Raji (cell line): ENCODE data around the gene CATSPER1.

Source experiments
- POLR2A ChIP-seq: IDR thresholded peaks from 2 replicates; pipeline ENCODE4 v1.6.1; 2011; ENCODE audit warnings: low read depth, low read length, control low read depth; ENCODE audit not compliant: insufficient read depth

Gene CATSPER1

GRCh38 chr11:66042996-66043906 is 17.0 kb upstream of the CATSPER1 start:
- TF ChIP-seq POLR2A = no peak

- no peak for TF ChIP-seq POLR2A
Measured at GRCh38 chr11:66042227-66042995, 16.1 kb upstream of the CATSPER1 start.

GRCh38 chr11:66039765-66040164 is 13.5 kb upstream of the CATSPER1 start:
- TF ChIP-seq POLR2A = no peak

- no peak for TF ChIP-seq POLR2A
Measured at GRCh38 chr11:66037327-66037726, 11.0 kb upstream of the CATSPER1 start.

- TF ChIP-seq POLR2A = no peak
Measured at GRCh38 chr11:66036334-66036710, 10.0 kb upstream of the CATSPER1 start.

GRCh38 chr11:66035653-66036333 is 9.5 kb upstream of the CATSPER1 start:
- TF ChIP-seq POLR2A = no peak

GRCh38 chr11:66032957-66033735 is 6.9 kb upstream of the CATSPER1 start:
- no peak for TF ChIP-seq POLR2A

- no peak for TF ChIP-seq POLR2A
Measured at GRCh38 chr11:66022401-66023185, 3.7 kb downstream of the CATSPER1 start.

GRCh38 chr11:66020618-66021357 is 5.5 kb downstream of the CATSPER1 start:
- no peak for TF ChIP-seq POLR2A

- no peak for TF ChIP-seq POLR2A
Measured at GRCh38 chr11:66020212-66020611, 6.1 kb downstream of the CATSPER1 start.

- TF ChIP-seq POLR2A = no peak
Measured at GRCh38 chr11:66017321-66017720, 9.0 kb downstream of the CATSPER1 start.

- no peak for TF ChIP-seq POLR2A
Measured at GRCh38 chr11:66016793-66017177, 9.5 kb downstream of the CATSPER1 start.

- no peak for TF ChIP-seq POLR2A
Measured at GRCh38 chr11:66015936-66016792, 10.1 kb downstream of the CATSPER1 start.

GRCh38 chr11:66015454-66015881 is 10.8 kb downstream of the CATSPER1 start:
- no peak for TF ChIP-seq POLR2A
